Stimulated activated naive CD8-positive, alpha-beta T cell treated with anti-CD3 and anti-CD28 coated beads, Interleukin-15, Interleukin-2, amounts not matched to agents 100 ng/mL and 50 ng/mL, for 24 hours (primary cell): Measurements from ENCODE around the gene ATP6V0B.

ENCODE experiments used
- H3K27ac Mint-ChIP-seq: one replicate; pipeline ENCODE4 v1.8.0; 2021; ENCODE audit warnings: mild to moderate bottlenecking, mixed read lengths
- H3K27me3 Mint-ChIP-seq: one replicate; pipeline ENCODE4 v1.8.0; 2021; ENCODE audit warnings: mixed read lengths
- H3K36me3 Mint-ChIP-seq: one replicate; pipeline ENCODE4 v1.8.0; 2021; ENCODE audit warnings: low read depth, mixed read lengths
- H3K4me1 Mint-ChIP-seq: one replicate; pipeline ENCODE4 v1.8.0; 2021; ENCODE audit warnings: low read depth, mixed read lengths
- H3K4me3 Mint-ChIP-seq: one replicate; pipeline ENCODE4 v1.8.0; 2021; ENCODE audit warnings: mild to moderate bottlenecking, mixed read lengths
- H3K9me3 Mint-ChIP-seq: one replicate; pipeline ENCODE4 v1.8.0; 2021; ENCODE audit warnings: mixed read lengths

Gene ATP6V0B

DNA sequence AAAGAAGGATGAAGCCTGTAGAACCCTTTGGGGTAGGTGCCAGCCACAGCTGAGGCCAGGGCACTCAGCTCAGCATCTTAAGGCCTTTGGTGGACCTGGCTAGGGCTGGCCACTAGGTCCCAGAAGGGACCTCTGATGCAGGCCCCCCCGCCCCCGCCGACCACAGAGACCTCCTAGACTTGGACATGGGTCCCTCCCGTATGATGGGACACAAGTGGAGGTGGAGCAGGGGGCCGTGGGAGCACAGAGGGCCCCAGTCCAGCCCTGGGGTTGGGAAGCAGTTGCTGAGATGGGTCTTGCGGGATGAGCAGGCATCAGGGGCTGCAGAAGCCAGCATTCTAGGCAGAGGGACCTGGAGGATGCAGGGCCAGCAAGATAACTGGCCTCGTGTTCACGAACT is 7.5 kb downstream of the ATP6V0B start:
- H3K4me3 Mint-ChIP-seq, result no peak overlapping the region
- peaks cover 25% of the 10 kb centered on the region for H3K4me1 Mint-ChIP-seq
- peaks cover 32% of the 10 kb centered on the region for H3K36me3 Mint-ChIP-seq
- no peaks in the 10 kb centered on the region for H3K27me3 Mint-ChIP-seq
- H3K9me3 Mint-ChIP-seq, result no peaks in the 10 kb centered on the region
- H3K27ac Mint-ChIP-seq, result no peak overlapping the region

GRCh38 chr1:43982808-43983207 is 8.0 kb downstream of the ATP6V0B start:
- no peak overlapping the region for H3K4me3 Mint-ChIP-seq

DNA sequence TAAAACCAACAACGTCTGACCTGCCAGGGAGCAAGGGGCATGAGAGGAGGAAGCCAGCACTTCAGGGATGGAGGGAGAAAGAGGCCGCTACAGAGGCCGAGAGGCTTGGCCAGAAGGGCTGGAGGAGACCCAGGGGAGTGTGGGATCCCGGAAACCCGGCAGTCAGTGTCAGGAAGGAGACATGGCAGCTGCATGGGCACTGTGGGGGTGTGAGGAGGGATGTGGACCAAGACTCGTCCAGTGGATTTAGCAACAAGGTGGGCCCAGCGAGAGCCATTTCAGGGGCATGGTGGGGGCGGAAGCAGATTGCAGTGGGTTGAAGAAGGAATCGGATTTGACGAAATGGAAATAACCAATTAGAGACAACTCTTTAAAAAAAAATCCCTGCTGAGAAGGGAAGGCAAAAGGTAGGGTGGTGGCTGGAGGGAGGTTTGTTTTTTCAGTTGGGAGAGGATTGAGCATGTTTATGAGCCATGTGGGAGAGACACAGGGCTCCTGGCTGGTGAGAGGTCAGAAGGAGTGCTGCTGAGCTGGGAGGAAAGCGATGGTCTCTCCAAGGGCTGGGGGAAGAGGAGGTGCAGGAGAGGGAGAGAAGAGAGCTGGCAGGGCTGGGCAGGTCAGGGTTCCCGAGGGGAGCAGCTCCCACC is 8.6 kb downstream of the ATP6V0B start:
- Mint-ChIP-seq H3K36me3 (peaks cover 21% of the 10 kb centered on the region), H3K4me3 (no peak overlapping the region), H3K9me3 (no peaks in the 10 kb centered on the region), H3K4me1 (peaks cover 13% of the 10 kb centered on the region), H3K27me3 (no peaks in the 10 kb centered on the region), H3K27ac (no peak overlapping the region)

More at GRCh38 chr1:43982808-43983207, 8.0 kb downstream of the ATP6V0B start:
- Mint-ChIP-seq H3K27me3 (no peaks in the 10 kb centered on the region), H3K4me1 (peaks cover 19% of the 10 kb centered on the region), H3K9me3 (no peaks in the 10 kb centered on the region), H3K36me3 (peaks cover 27% of the 10 kb centered on the region), H3K27ac (no peak overlapping the region)

- H3K4me1 Mint-ChIP-seq, result peaks cover 8% of the 10 kb centered on the region
- no peak overlapping the region for H3K27ac Mint-ChIP-seq
- no peak overlapping the region for H3K4me3 Mint-ChIP-seq
- peaks cover 17% of the 10 kb centered on the region for H3K36me3 Mint-ChIP-seq
- H3K27me3 Mint-ChIP-seq, result no peaks in the 10 kb centered on the region
- no peaks in the 10 kb centered on the region for H3K9me3 Mint-ChIP-seq
Observed at GRCh38 chr1:43984855-43985254, 10.1 kb downstream of the ATP6V0B start.

DNA sequence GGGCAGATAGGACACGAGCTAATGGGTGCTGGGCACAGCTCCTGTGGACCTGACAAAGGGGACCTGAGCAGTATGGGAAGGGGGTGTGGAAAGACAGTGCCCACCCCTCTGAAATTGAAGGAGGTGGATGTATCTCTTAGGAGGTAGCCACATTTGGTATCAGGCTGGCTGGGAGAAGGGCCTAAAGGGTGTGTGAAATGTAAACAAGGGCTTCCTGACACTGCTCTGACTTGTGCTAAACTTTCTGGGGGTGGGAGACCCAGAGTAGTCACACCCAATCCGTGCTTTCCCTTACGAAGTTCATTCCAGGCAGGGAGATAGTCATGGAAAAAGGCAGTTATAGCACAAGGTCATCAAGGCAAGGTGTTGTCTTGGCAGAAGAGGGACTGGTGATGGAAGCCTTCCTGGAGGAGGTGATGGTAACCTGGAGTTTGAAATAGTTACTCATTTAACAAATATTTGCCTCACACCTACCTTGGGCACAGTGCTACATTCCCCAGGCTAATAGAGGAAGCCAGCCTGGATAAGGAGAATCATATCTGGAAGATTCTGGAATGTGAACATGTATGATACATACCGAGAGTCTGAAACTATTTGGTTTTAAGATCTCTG is 11.3 kb downstream of the ATP6V0B start:
- Mint-ChIP-seq H3K36me3 (peaks cover 12% of the 10 kb centered on the region), H3K27me3 (no peaks in the 10 kb centered on the region), H3K4me1 (peaks cover 3% of the 10 kb centered on the region), H3K27ac (no peak overlapping the region), H3K9me3 (no peaks in the 10 kb centered on the region), H3K4me3 (no peak overlapping the region)

- no peaks in the 10 kb centered on the region for H3K27me3 Mint-ChIP-seq
Observed at GRCh38 chr1:43986712-43987111, 12.0 kb downstream of the ATP6V0B start.

GRCh38 chr1:43987159-43987902 is 12.6 kb downstream of the ATP6V0B start:
- Mint-ChIP-seq H3K27ac (no peak overlapping the region), H3K4me3 (no peak overlapping the region), H3K4me1 (peaks cover 8% of the 10 kb centered on the region), H3K36me3 (peaks cover 12% of the 10 kb centered on the region), H3K27me3 (no peaks in the 10 kb centered on the region), H3K9me3 (no peaks in the 10 kb centered on the region)

More at GRCh38 chr1:43986712-43987111, 12.0 kb downstream of the ATP6V0B start:
- no peak overlapping the region for H3K4me3 Mint-ChIP-seq
- H3K36me3 Mint-ChIP-seq, result peaks cover 12% of the 10 kb centered on the region
- H3K9me3 Mint-ChIP-seq, result no peaks in the 10 kb centered on the region
- H3K27ac Mint-ChIP-seq, result no peak overlapping the region
- H3K4me1 Mint-ChIP-seq, result peaks cover 5% of the 10 kb centered on the region

GRCh38 chr1:43990271-43991199 is 15.8 kb downstream of the ATP6V0B start:
- Mint-ChIP-seq H3K4me3 (peak overlapping the region; percentile 85), H3K9me3 (no peaks in the 10 kb centered on the region), H3K4me1 (peaks cover 13% of the 10 kb centered on the region), H3K27ac (no peak overlapping the region), H3K36me3 (no peaks in the 10 kb centered on the region), H3K27me3 (no peaks in the 10 kb centered on the region)

GRCh38 chr1:43991200-43991475 is 16.4 kb downstream of the ATP6V0B start:
- no peak overlapping the region for H3K27ac Mint-ChIP-seq
- H3K36me3 Mint-ChIP-seq, result no peaks in the 10 kb centered on the region
- no peaks in the 10 kb centered on the region for H3K9me3 Mint-ChIP-seq
- H3K27me3 Mint-ChIP-seq, result no peaks in the 10 kb centered on the region
- H3K4me1 Mint-ChIP-seq, result peaks cover 13% of the 10 kb centered on the region
- peak overlapping the region; percentile 85 for H3K4me3 Mint-ChIP-seq

- Mint-ChIP-seq H3K4me1 (peaks cover 13% of the 10 kb centered on the region), H3K9me3 (no peaks in the 10 kb centered on the region), H3K27me3 (no peaks in the 10 kb centered on the region), H3K27ac (peak within 1 kb of the TSS; percentile 63), H3K4me3 (peak within 1 kb of the TSS; percentile 85), H3K36me3 (no peaks in the 10 kb centered on the region)
Observed at GRCh38 chr1:43991476-43992231, 16.9 kb downstream of the ATP6V0B start, which contains the start of gene CCDC24. Gene CCDC24 (plus strand): TSS chr1:43991599. CDS start chr1:43991879, 280 bp downstream.

DNA sequence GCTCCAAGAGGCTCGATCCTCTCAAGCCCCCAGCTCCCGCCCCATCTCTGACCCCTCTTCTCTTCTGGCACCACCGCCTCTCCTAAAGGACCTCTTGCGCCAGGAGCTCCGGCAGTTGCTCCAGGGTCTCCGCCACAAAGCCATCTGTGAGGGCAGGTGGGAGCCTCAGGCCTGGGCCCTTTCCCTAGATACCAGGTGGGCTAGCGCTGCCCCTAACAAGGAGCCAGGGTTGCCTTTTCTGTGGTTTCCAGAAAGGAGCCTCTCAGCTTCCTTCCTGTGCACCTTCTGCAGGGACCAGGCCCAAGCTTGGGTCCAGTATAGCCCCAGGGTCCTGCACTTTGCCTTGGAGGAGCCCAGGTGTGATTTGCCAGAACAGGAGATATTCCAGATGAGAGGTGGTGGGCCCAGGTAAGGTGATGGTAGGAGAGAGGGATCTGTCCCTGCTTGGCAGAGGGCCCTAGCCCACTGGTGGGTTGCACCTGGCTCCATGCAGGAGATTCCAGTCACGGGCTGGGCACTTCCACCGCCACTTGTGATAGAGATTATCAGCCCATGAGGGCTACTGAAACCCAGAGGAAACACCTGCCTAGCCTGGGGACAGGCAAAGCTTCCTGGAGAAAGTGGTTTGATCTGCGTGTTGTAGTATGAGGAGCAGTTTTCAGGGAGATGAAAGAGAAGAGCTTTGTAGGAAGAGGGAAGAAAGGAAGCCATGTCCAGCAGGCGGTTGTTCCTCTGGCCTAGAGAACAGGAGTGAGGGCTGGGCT is 17.7 kb downstream of the ATP6V0B start:
- Mint-ChIP-seq H3K4me1 (peaks cover 13% of the 10 kb centered on the region), H3K9me3 (no peaks in the 10 kb centered on the region), H3K4me3 (peak overlapping the region; percentile 85), H3K27ac (no peak overlapping the region), H3K27me3 (no peaks in the 10 kb centered on the region), H3K36me3 (no peaks in the 10 kb centered on the region)

- H3K27me3 Mint-ChIP-seq, result no peaks in the 10 kb centered on the region
- H3K4me3 Mint-ChIP-seq, result no peak overlapping the region
- H3K27ac Mint-ChIP-seq, result no peak overlapping the region
- H3K36me3 Mint-ChIP-seq, result no peaks in the 10 kb centered on the region
- no peaks in the 10 kb centered on the region for H3K9me3 Mint-ChIP-seq
- H3K4me1 Mint-ChIP-seq, result peaks cover 13% of the 10 kb centered on the region
Observed at GRCh38 chr1:43993206-43993914, 18.6 kb downstream of the ATP6V0B start.

DNA sequence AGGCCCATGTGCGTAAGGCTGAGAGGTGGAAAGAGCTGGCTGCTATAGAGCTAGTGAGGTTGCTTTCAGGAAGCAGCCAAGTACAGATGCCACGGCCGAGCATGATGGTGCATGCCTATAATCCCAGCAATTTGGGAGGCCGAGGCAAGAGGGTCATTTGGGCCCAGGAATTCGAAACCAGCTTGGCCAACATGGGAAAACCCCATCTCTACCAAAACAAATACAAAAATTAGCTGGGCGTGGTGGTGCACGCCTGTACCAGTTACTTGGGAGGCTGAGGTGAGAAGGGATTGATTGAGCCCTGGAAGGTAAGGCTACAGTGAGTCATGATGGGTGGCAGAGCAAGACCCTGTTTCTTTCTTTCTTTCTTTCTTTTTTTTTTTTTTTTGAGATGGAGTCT is 19.3 kb downstream of the ATP6V0B start:
- Mint-ChIP-seq H3K36me3 (no peaks in the 10 kb centered on the region), H3K4me1 (peaks cover 13% of the 10 kb centered on the region), H3K9me3 (no peaks in the 10 kb centered on the region), H3K27ac (no peak overlapping the region), H3K27me3 (no peaks in the 10 kb centered on the region), H3K4me3 (no peak overlapping the region)
